WTC11 (cell line): ENCODE results near the gene SRSF4. TPM values are rescaled to one million over a fixed set of nuclear protein-coding genes. Genes with fewer than 3 reads are reported as not detected.

Source experiments
- ATAC-seq: fragments of 200-7000 bp; cut with Tn5 transposase; 2 replicates; pipeline ENCODE4 v1.10.0; 2021; ENCODE audit warnings: mild to moderate bottlenecking, moderate library complexity
- CTCF ChIA-PET: fragments of 300-600 bp; sonication (Branson Sonifier 250); formaldehyde crosslinking; loops from one replicate; lab custom pipeline; 2021; ENCODE audit warnings: antibody characterized with exemption; lab: Charles Lee
- POLR2A ChIA-PET: fragments of 350-600 bp; sonication (Branson Sonifier 250); formaldehyde crosslinking; loops from one replicate; lab custom pipeline; 2021; ENCODE audit warnings: antibody characterized with exemption; lab: Charles Lee
- DNase-seq: peaks from one replicate; pipeline ENCODE4 v3.0.0; 2021; ENCODE audit warnings: low spot score
- H3K27ac Mint-ChIP-seq: 2 replicates; pipeline ENCODE4 v1.8.0; 2021; ENCODE audit warnings: mixed read lengths
- H3K27me3 Mint-ChIP-seq: 2 replicates; pipeline ENCODE4 v1.8.0; 2021; ENCODE audit warnings: low read depth, mild to moderate bottlenecking, moderate library complexity, mixed read lengths
- H3K36me3 Mint-ChIP-seq: 2 replicates; pipeline ENCODE4 v1.8.0; 2021; ENCODE audit warnings: mixed read lengths
- H3K4me1 Mint-ChIP-seq: 2 replicates; pipeline ENCODE4 v1.8.0; 2022; ENCODE audit warnings: mixed read lengths
- H3K4me3 Mint-ChIP-seq: 2 replicates; pipeline ENCODE4 v1.8.0; 2021; ENCODE audit warnings: mild to moderate bottlenecking, moderate library complexity, mixed read lengths
- H3K9me3 Mint-ChIP-seq: 2 replicates; pipeline ENCODE4 v1.8.0; 2021; ENCODE audit warnings: mixed read lengths
- AFF4 ChIP-seq: sonication (generic); formaldehyde crosslinking; IDR thresholded peaks from 2 replicates; pipeline ENCODE4 v1.8.1; 2023; ENCODE audit warnings: mild to moderate bottlenecking, missing genetic modification reagents, borderline replicate concordance
- AR ChIP-seq: fragments of 250-450 bp; sonication (Bioruptor Pico); IDR thresholded peaks from 2 replicates; pipeline ENCODE4 v1.9.0; 2021; ENCODE audit warnings: mild to moderate bottlenecking
- ARID4B ChIP-seq: sonication (generic); formaldehyde crosslinking; IDR thresholded peaks from 2 replicates; pipeline ENCODE4 v1.8.0; 2023; ENCODE audit warnings: missing genetic modification reagents, mild to moderate bottlenecking, borderline replicate concordance
- CREB1 ChIP-seq: sonication (generic); formaldehyde crosslinking; IDR thresholded peaks from 2 replicates; pipeline ENCODE4 v1.8.0; 2023; ENCODE audit warnings: mild to moderate bottlenecking, missing genetic modification reagents
- NR1H2 ChIP-seq: sonication (generic); formaldehyde crosslinking; IDR thresholded peaks from 2 replicates; pipeline ENCODE4 v1.9.0; 2021; ENCODE audit warnings: mild to moderate bottlenecking, moderate library complexity, missing genetic modification reagents
- RORB ChIP-seq: fragments of 250-450 bp; sonication (Bioruptor Pico); IDR thresholded peaks from 2 replicates; pipeline ENCODE4 v1.9.0; 2021; ENCODE audit warnings: mild to moderate bottlenecking
- TP53 ChIP-seq: sonication (generic); formaldehyde crosslinking; IDR thresholded peaks from 2 replicates; pipeline ENCODE4 v1.8.1; 2023; ENCODE audit warnings: mild to moderate bottlenecking, missing genetic modification reagents
- ZBTB21 ChIP-seq: sonication (generic); formaldehyde crosslinking; IDR thresholded peaks from 2 replicates; pipeline ENCODE4 v1.8.1; 2023; ENCODE audit warnings: mild to moderate bottlenecking, missing genetic modification reagents, borderline replicate concordance
- ZNF121 ChIP-seq: sonication (generic); formaldehyde crosslinking; IDR thresholded peaks from 2 replicates; pipeline ENCODE4 v1.8.0; 2023; ENCODE audit warnings: missing genetic modification reagents
- ZNF425 ChIP-seq: fragments of 250-450 bp; sonication (Bioruptor Pico); conservative IDR thresholded peaks from 2 replicates; pipeline ENCODE4 v1.9.0; 2021; ENCODE audit warnings: mild to moderate bottlenecking
- total RNA-seq: library from RNA; stranded (reverse); gene quantifications from 3 replicates; pipeline ENCODE4 v1.2.3, GENCODE V29; 2021

SRSF4 gene
- total RNA-seq, 1 experiment from 2014 or later, result 99.9 TPM

- CTCF ChIA-PET, result interaction anchor here (0.6 to 2.2 kb wide), 2 partner anchors 15 to 30 kb away, joined by 3 to 6 read pairs; no protein-coding TSS in a partner anchor
- no peak for TF ChIP-seq ARID4B
- Mint-ChIP-seq H3K36me3 (peaks cover 25% of the 10 kb centered on the region), H3K27me3 (no peaks in the 10 kb centered on the region), H3K4me3 (no peak overlapping the region), H3K27ac (no peak overlapping the region), H3K4me1 (peaks cover 18% of the 10 kb centered on the region), H3K9me3 (no peaks in the 10 kb centered on the region)
- DNase-seq, result no peak
- POLR2A ChIA-PET, result no interaction called here
- no peak for ATAC-seq
Measured at GRCh38 chr1:29217633-29218032, 35.9 kb upstream of the SRSF4 start.

GRCh38 chr1:29213055-29213454 is 31.4 kb upstream of the SRSF4 start:
- Mint-ChIP-seq H3K36me3 (peaks cover 40% of the 10 kb centered on the region), H3K27ac (no peak overlapping the region), H3K27me3 (no peaks in the 10 kb centered on the region), H3K9me3 (no peaks in the 10 kb centered on the region), H3K4me1 (no peaks in the 10 kb centered on the region), H3K4me3 (no peak overlapping the region)
- ChIA-PET POLR2A (interaction anchor here (0.6 kb wide), 2 partner anchors 45 to 61 kb away, joined by 3 to 8 read pairs; no protein-coding TSS in a partner anchor), CTCF (interaction anchor here (1.0 kb wide), 1 partner anchor 15 kb away, joined by 3 read pairs; no protein-coding TSS in a partner anchor)
- TF ChIP-seq AFF4 (no peak), ZNF425 (CRISPR knock-in tag) (no peak), AR (no peak), RORB (CRISPR knock-in tag) (no peak), CREB1 (CRISPR knock-in tag) (no peak), ZBTB21 (no peak), TP53 (CRISPR knock-in tag) (no peak), NR1H2 (CRISPR knock-in tag) (no peak), ZNF121 (CRISPR knock-in tag) (no peak)
- ATAC-seq, result no peak
- DNase-seq, result no peak
